Upper lobe of right lung (tissue), 1 donor: ENCODE measurements around the gene FAR2. TPM values are rescaled to one million over a fixed set of nuclear protein-coding genes. Genes with fewer than 3 reads are reported as not detected.

ENCODE experiments used
- ATAC-seq: fragments of 200-7000 bp; cut with Tn5 transposase; one replicate; pipeline ENCODE4 v1.9.1; 2020; ENCODE audit warnings: mild to moderate bottlenecking, moderate library complexity
- DNase-seq: peaks from one replicate; pipeline ENCODE4 v3.0.0-alpha.2; 2020
- H3K27ac ChIP-seq: fragments of 200-600 bp; one replicate; pipeline ENCODE4 v1.8.0; 2022
- H3K27me3 ChIP-seq: fragments of 200-600 bp; one replicate; pipeline ENCODE4 v1.8.0; 2022; ENCODE audit warnings: mild to moderate bottlenecking
- H3K36me3 ChIP-seq: fragments of 200-600 bp; one replicate; pipeline ENCODE4 v1.8.0; 2022
- H3K4me1 ChIP-seq: fragments of 200-600 bp; one replicate; pipeline ENCODE4 v1.8.0; 2022
- H3K4me3 ChIP-seq: fragments of 200-600 bp; one replicate; pipeline ENCODE4 v1.8.0; 2022; ENCODE audit warnings: mild to moderate bottlenecking
- H3K9me3 ChIP-seq: fragments of 200-600 bp; one replicate; pipeline ENCODE4 v1.8.0; 2022
- intact Hi-C: fragments of 100-400 bp; cut with DNase I; formaldehyde crosslinking; loops from one replicate; pipeline ENCODE4 v1.11.0; 2022
- total RNA-seq: library from RNA; stranded (reverse); fragmentation: NEBNext Ultra II Directional; extraction: Animal tissue kit (Norgen Biotek cat#: 25700); gene quantifications from one replicate; pipeline ENCODE4 v1.2.1, GENCODE V29; 2021
- TF ChIP-seq, protein P1 (sequence below): fragments of 200-600 bp; IDR thresholded peaks from one replicate; pipeline ENCODE4 v1.8.0; 2022; ENCODE audit warnings: antibody characterized with exemption
- donor health status: DM: no; HTN: yes; CAD: no; lungs with severe emphysema.

Gene FAR2
- total RNA-seq, 1 donor from 2014 or later, result 13.3 TPM

DNA sequence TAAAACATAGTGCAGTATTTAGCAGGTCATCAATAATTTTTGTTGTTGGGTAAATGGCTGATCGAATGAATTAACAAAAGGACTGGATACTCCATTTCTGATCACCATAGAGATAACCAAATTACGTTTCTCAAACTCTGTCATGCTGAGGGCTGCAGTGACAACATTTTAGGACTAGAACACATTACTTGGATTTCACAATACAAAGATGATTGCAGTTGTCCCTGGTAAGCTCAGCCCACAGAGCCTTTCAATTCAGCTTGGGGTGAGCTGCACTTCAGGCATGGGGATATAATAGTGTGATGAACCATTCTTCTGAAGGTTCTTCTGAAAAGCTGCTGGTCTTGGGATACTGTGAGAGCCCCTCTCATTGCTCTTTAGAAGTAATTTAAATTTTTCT, 74.3 kb downstream of the FAR2 start:
- ATAC-seq, result peak; percentile 76
- Histone ChIP-seq H3K27me3 (no peaks in the 10 kb centered on the region), H3K9me3 (no peaks in the 10 kb centered on the region), H3K27ac (no peak overlapping the region), H3K4me3 (no peak overlapping the region), H3K36me3 (no peaks in the 10 kb centered on the region), H3K4me1 (no peaks in the 10 kb centered on the region)
- TF ChIP-seq, protein P1, sequence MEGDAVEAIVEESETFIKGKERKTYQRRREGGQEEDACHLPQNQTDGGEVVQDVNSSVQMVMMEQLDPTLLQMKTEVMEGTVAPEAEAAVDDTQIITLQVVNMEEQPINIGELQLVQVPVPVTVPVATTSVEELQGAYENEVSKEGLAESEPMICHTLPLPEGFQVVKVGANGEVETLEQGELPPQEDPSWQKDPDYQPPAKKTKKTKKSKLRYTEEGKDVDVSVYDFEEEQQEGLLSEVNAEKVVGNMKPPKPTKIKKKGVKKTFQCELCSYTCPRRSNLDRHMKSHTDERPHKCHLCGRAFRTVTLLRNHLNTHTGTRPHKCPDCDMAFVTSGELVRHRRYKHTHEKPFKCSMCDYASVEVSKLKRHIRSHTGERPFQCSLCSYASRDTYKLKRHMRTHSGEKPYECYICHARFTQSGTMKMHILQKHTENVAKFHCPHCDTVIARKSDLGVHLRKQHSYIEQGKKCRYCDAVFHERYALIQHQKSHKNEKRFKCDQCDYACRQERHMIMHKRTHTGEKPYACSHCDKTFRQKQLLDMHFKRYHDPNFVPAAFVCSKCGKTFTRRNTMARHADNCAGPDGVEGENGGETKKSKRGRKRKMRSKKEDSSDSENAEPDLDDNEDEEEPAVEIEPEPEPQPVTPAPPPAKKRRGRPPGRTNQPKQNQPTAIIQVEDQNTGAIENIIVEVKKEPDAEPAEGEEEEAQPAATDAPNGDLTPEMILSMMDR, result no peak
- DNase-seq, result no peak
- intact Hi-C loops, result no loop called here

DNA sequence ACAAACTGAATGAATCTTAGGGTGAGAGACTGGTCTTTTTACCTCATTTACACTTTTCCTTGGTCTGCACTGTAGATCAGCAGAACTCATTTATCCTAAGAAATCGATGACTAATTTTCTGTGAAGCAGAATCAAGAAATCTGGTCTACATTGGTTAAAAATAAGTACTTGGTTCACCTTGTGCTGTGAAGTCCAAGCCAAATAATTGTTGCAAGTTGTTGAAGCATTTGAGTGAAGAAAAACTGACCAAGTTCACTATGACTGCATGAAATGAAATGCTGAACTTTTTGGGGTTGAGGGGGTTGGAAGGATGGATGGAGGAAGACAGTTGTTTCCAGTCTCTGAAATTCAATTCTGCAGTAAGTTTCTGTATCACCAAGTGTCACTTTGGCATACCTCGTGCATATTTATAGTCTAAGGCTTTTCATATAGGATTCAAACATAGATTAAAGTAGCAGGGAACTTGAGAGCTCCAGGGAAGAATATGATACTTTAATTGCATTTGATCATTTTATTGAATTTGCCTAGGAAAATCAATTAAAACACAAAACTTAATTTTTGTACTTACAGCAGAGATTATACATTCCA, 75.0 kb downstream of the FAR2 start:
- ATAC-seq, result no peak
- no peak for DNase-seq
- H3K9me3 ChIP-seq, result no peaks in the 10 kb centered on the region
- no peaks in the 10 kb centered on the region for H3K36me3 ChIP-seq
- no peak overlapping the region for H3K4me3 ChIP-seq
- intact Hi-C loops, result no loop called here
- no peaks in the 10 kb centered on the region for H3K27me3 ChIP-seq
- no peak overlapping the region for H3K27ac ChIP-seq
- TF ChIP-seq, protein P1, result no peak
- H3K4me1 ChIP-seq, result no peaks in the 10 kb centered on the region

DNA sequence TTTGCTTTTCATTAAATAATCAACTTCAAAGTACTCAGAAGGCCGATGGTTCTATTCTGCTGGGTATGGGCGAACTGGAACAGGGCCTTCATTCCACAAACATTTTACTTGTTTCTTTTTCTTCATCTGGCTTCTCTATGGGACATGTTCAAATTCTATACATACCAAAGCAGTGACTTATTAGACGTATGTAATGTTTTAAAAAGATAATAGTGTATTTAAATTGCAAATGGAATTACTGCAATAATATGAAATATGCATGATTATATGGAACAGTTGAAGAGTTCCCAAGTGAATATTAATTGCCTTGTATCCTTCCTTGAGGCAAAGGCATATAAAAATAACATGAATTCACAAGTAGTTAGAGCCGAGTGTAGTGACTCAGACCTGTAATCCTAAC, 75.5 kb downstream of the FAR2 start:
- Histone ChIP-seq H3K27me3 (no peaks in the 10 kb centered on the region), H3K27ac (no peak overlapping the region), H3K4me1 (no peaks in the 10 kb centered on the region), H3K4me3 (no peak overlapping the region), H3K9me3 (no peaks in the 10 kb centered on the region), H3K36me3 (no peaks in the 10 kb centered on the region)
- ATAC-seq, result no peak
- TF ChIP-seq, protein P1, result no peak
- intact Hi-C loops, result no loop called here
- DNase-seq, result no peak

DNA sequence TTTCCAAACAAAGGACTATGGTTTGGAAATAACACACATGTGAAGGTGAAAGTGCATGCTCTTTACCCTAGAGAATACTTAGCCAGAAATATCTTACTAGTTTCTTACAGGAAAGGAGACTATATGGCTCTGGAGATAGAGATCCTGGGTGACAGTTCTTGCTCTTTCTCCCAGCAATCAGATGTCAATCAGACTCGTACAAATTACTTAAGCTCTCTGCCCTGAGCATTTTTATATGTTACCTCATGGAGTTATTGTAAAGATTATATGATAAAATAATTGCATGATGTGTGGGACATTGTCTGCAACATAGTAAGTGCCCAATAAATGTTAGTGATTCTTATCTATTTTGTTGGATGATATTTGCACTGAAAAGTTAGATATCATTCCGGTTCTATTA, 76.8 kb downstream of the FAR2 start:
- ATAC-seq, result no peak
- H3K4me3 ChIP-seq, result no peak overlapping the region
- no peak for DNase-seq
- TF ChIP-seq, protein P1, result no peak
- intact Hi-C loops, result no loop called here
- H3K4me1 ChIP-seq, result no peaks in the 10 kb centered on the region
- H3K36me3 ChIP-seq, result no peaks in the 10 kb centered on the region
- no peaks in the 10 kb centered on the region for H3K27me3 ChIP-seq
- H3K9me3 ChIP-seq, result no peaks in the 10 kb centered on the region
- H3K27ac ChIP-seq, result no peak overlapping the region

DNA sequence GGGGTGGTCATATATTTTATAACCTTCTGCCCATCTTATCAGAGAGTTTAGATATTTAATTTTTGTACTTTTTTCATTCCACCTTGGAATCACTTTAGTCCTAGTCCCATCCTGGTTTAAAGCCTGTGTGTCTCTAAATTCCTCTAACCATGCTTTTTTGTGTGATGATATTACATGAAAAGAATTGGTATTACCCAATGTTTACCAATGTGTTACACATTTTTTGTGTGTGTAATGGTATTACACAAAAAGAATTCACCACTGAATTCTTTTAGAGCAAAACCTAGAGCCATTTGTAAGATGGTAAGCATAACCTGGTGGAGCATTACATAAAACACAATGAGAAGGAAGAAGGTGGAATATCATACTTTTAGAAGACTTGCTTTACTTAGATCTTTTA, 77.5 kb downstream of the FAR2 start:
- intact Hi-C loops, result no loop called here
- TF ChIP-seq, protein P1, result no peak
- ATAC-seq, result no peak
- H3K36me3 ChIP-seq, result no peaks in the 10 kb centered on the region
- H3K4me1 ChIP-seq, result no peaks in the 10 kb centered on the region
- H3K27ac ChIP-seq, result no peak overlapping the region
- no peaks in the 10 kb centered on the region for H3K27me3 ChIP-seq
- no peaks in the 10 kb centered on the region for H3K9me3 ChIP-seq
- DNase-seq, result no peak
- H3K4me3 ChIP-seq, result no peak overlapping the region
